ENCODE results near the gene MEIOC.
"Not testable (repeated sequence)": the region's sequence is repeated elsewhere in the genome, so short reads cannot be mapped to it uniquely, and the experiment has no call there.

Gene MEIOC

DNA sequence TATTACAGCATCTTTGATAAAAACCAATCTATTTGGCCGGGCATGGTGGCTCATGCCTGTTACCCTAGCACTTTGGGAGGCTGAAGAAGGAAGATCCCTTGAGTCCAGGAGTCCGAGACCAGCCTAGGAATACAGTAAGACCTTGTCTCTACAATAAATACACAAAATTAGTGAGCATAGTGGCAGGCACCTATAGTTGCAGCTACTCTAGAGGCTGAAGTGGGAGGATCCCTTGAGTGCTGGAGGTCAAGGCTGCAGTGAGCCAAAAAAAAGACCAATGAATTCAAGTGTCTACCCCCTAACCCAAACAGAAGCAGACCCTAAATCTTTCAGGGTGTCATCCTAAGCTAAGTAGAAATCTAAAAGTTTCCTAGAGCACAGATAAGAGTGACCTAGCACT lies 7.3 kb upstream of the MEIOC start:
- DNase-seq = no peak

DNA sequence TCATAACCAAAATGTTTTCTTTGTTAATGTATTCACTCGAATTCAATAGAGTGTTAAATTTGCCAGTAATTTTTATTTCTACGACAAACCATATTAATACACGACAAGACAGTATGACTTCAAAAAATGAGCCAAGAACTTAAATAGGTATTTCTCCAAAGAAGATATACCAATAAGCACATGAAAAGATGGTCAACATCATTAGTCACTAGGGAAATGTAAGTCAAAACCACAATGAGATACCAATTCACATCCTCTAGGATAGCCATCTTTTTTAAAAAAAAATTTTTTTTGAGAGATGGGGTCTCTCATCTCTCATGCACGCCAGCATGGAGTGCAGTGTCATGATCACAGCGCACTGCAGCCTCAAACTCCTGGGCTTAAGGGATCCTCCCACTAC lies 5.0 kb upstream of the MEIOC start:
- no peak for DNase-seq

DNA sequence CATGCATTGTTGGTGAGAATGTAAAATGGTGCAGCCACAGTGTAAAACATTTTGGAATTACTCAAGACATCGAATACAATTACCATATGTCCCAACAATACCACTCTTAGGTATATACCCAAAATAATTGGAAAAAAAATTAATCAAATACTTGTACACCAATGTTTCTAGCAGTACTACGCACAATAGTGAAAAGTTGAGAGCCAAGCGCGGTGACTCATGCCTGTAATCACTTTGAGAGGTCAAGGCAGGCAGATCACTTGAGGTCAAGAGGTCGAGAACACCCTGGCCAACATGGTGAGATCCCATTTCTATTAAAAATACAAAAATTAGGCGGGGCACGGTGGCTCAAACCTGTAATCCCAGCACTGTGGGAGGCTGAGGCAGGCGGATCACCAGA lies 3.5 kb upstream of the MEIOC start:
- DNase-seq = no peak

DNA sequence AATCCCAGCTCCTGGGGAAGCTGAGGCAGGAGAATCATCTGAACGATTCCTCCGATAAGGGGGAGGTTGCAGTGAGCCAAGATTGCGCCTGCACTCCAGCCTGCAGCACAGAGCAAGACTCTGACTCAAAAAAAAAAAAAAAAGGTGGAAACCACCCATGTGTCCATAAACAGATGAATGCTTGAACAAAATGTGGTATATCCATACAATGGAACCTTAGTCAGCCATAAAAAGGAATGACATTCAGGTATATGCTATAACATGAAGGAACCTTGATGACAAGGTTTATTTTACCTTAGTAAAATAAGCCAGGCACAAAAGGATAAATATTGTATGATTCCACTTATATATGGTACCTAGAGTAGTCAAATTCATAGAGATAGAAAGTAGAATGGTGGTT lies 2.9 kb upstream of the MEIOC start:
- DNase-seq = no peak

DNA sequence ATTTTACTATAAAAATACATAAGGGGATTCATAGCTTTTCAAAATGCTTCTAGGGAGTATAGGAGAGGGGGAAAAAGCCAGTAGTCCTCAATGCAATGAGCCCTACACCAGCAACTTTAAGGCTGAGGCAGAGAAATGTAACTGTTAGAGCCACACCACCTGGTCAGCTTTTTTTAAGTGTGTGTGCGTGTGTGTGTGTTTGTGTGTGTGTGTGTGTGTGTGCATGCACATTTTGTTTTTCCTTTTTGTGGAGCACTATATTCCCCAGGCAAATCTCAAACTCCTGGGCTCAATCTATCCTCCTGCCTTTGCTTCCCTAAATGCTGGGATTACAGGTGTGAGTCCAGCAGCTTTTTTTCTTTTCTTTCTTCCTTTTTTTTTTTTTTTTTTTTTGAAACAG lies 2.3 kb upstream of the MEIOC start:
- no peak for DNase-seq

DNA sequence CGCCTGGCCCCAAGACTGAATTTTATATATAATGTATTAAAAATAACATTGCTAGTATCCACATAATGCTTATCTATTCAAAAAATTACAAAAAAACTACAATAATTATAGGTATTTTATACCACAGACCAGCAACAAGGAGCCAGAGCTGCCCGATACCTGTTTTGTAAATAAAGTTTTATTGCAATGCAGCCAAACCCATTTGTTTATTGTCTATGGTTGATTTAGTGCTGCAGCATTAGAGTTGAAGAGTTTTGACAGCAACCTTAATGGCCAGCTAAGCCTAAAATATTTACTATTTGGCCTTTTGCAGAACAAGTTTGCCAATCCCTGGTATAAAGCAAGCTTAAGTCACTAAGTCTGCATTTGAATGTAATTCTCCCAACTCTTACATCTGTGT lies 5.6 kb downstream of the MEIOC start:
- no peak for DNase-seq

DNA sequence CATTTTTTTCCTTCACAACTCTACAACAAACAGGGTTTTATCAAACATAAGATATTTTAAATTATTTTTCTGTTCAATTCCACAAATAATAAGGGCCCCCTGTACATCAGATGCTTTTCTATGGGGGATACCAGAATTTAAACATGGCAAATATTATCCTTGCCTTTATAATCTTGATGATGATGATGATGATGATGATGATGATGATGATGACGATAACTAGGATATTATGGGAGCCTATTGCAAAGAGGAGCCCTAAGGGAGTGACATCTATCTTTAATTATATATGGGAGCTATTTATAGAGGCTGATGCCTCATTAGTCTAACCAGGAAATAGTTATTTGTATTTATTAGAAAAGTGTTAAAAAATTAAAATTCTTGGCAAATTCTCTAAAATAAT lies 6.8 kb downstream of the MEIOC start:
- no peak for DNase-seq

DNA sequence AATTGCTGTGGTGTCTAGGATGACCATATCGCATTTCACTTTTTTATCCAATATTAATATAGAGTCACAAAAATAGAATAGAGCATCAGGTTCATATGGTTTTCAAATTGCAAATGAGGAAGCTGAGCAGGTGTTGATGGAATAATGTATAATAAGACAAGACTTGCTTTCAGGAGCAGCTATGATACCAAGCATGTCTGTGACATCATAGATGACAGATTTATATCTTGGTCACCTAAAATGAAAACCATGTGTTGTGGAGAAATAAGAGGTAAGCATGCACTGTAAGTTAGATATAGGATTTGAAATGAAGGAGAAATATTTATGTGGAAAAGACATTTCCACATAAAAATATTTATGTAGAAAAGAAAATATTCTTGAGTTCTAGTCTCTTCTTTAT lies 8.6 kb downstream of the MEIOC start:
- DNase-seq = no peak

DNA sequence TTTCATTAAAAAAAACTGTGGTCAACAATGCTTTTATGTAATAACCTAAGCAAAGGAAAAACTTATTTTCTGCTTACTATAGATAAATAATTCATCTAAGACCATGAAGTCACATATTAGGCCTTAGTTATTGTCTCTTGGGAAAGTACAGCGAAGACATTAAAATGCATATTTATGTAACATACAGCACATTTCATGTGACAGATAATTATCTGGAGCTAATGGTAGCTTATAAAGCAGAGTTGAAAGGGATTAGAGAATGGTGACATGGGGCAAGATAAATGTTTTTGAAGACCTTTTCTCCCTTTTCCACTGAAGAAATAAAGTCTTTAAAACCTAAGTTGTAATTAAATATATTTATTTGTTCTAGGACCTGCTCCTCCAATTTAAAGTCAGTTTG lies 9.7 kb downstream of the MEIOC start:
- DNase-seq = no peak

DNA sequence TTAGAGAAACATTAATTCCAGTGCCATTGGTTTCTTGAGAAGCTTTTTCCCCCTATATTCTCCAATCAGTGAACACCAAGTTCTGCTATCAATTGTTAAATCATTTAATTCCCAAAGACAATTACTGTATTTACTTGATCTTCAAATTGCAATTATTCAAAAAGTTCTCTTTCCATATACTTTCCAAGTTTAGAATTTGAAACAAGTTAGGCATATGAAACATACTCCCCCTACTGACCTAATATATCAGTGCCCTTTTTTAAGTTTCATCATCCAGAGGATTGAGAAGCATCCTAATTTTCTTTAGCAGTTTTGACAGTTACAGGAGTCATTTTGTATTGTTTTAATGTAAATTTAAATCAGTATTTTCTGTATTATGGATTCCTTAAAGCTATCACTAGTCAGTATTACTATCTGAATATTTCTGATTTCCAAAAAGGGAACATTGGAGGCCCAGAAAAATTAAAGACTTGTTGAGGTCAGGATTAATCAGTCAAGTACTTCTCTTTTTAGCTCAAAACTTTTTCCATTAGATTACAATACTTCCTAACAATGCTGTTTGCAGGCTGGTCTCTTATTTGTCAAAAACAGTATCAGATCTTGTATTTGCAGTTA lies 16.3 kb downstream of the MEIOC start:
- peak; percentile 19 to 62 for DNase-seq

DNA sequence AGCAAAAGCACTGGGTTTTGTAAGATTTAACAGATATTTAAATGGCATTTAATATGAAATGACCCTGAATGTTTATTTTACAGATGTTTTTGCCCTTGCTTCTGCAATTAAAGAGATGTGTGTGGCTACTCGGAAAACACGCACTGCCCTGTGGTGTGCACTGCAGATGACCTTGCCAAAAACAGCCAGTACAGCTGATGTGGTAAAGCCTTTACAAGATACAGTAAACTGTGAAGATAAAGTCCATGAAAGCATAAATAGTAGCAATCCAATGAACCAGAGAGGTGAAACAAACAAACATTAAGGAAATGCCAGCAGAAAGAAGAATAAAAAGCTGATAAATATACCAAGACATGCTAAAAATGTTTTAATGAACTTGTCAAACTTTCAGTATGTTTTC lies 17.6 kb downstream of the MEIOC start:
- no peak for DNase-seq

DNA sequence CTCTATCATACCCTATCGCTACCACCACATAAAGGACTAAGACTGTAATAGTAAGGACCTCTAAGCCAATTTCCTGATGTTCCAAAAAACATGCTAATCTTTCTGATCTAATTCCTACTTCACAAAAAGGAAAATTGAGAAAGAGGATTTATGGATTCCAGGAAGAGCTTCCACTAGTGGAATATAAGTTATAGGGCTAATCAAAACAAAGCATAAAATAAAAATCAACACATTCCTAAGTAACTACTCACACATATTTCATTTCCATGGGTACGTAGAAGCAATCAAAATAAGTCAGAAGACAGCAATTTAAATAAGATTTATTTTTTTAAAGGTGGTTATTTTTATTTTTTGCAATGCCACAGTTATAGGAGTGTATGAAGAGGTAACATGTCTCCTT lies 20.9 kb downstream of the MEIOC start:
- DNase-seq = no peak

DNA sequence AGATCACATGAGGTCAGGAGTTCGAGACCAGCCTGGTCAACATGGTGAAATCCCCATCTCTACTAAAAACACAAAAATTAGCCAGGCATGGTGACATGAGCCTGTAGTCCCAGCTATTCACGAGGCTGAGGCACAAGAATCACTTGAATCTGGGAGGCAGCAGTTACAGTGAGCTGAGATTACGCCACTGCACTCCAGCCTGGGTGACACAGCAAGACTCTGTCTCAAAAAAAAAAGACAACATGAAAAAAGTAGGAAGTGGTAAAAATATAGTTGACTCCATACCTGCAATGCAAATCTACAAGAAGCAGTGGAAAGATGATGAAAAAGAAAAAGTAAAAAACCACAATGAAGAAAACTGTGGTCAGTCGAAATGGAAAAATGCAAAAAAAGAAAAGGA lies 27.0 kb downstream of the MEIOC start:
- peak; percentile 18 to 64 for DNase-seq

DNA sequence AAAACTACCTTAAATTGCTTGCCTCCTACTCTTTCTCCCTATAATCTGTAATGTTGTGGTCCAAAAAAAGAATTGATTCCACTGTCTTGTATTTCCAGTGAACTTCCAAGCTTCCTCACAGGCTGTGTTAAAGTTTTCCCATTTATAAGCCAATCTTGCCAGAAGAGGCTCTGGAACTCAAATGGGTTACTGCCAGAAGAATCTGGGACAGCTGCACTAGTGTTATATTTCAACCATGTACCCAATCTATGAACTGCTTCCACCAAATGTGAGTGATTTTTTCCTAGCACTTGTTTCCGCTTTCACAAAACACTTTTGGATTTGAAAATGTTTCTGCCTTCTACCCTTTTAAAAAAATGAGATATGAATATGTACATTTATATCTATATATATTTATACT lies 31.5 kb downstream of the MEIOC start:
- DNase-seq = no peak

DNA sequence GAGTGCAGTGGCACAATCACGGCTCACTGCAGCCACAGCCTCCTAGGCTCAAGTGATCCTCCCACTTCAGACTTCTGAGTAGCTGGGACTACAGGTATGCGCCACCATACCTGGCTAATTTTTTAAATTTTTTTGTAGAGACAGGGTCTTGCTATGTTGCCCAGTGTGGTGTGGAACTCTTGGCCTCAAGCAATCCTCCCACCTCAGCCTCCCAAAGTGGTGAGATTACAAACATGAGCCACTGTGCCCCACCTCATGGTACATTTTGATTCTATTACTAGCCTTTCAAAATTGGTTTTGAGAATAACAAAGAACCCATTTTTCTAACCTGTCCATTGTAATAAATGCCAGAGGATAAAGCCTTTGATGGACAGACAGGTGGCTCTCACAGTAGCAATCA lies 31.9 kb downstream of the MEIOC start:
- DNase-seq = no peak

DNA sequence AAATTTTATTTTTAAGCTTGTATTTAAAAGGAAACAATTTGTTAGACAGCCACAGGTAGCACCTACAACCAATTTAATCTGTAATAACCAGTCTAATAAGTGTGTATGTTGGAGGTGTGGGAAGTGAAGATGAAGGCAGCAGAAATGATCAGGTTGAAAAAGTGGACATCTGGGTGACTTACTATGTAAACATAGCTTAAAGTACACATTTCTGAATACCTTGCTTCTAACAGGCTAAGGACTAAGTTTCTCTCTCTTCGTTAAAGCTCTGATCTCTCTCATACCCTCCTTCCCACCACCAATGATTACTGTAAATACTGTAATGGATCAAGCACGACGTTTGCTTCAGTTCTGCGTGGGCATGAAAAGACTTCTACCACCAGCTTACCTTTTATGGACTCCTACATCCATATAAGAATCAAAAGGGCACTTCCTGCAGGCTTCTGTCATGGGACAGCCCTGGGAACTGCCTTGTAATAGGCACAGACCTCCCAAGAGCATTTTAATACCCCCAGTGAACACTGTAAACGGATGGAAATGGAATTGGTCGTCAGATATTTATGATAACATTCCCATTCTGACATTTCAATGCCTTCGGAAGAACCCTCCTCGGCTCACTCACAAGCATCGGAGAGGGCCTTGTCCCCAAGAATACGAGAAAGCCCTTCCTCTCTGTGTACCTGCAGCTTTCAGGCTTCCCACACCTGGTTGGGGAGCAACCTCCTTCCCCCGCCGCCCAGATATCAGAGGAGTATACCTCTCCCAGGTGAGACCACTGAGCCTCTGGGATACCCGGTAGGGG lies 32.6 kb downstream of the MEIOC start:
- no peak for DNase-seq

DNA sequence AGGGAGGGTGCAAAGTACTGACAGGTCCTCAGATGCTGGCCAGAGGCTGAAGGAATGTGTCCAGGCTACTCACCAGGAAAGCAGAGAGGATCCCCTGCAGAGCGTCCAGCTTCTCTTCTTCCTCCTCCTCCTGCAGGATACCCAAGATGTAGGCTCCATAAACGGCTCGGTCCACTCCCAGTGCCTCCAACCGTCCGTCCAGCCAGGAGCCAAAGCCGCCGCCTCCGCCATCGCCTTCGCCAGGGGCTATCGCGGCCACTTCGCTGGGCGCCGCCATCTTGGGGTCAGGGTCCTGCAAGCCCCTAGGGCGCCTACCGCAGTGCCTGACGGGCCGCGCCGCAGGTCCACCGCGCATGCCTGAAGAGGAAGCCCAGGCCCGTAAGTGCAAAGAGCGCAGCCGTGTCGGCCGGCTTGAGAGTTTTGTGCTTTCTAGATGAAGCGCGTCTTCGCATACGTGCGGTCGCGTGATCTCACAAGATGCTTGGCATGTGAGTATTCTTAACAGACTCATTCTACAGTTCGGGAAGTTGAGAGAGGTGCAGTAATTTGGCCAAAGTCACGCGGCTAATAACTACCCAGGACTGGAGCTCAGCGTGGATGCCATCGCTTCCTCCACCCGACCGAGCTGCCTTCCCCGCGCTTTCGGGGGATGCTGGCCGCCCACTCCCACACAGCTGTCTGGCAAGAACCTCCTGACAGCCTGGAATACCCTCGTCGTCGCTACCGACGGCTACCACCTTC lies 33.4 kb downstream of the MEIOC start, which contains the start of gene CCDC43:
TSS of gene CCDC43 (minus strand) at position 300 of the 741 bp plus-strand sequence. CDS start at position 277, 23 bp downstream.
- DNase-seq = peak; percentile 82 to 90

DNA sequence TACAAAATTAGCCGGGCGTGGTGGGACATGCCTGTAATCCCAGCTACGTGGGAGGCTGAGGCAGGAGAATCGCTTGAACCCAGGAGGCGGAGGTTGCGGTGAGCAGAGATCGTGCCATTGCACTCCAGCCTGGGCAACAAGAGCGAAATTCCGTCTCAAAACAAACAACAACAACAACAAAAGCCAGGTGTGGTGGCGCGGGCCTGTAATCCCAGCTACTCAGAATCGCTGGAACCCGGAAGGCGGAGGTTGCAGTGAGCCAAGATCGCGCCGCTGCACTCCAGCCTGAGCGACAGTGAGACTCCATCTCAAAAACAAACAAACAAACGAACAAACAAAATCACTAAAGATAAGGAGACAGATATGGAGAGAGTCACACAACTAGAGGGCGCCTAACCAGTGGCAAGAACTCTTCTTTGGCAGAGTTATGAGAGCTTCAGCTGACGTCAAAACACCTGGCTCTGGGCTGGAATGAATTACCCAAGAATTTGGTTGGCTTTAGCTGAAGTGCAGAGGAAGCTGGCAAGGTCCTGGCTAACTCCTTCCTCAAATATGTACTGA lies 34.6 kb downstream of the MEIOC start:
- peak in 1 of 2 donors; percentile 9 for DNase-seq

DNA sequence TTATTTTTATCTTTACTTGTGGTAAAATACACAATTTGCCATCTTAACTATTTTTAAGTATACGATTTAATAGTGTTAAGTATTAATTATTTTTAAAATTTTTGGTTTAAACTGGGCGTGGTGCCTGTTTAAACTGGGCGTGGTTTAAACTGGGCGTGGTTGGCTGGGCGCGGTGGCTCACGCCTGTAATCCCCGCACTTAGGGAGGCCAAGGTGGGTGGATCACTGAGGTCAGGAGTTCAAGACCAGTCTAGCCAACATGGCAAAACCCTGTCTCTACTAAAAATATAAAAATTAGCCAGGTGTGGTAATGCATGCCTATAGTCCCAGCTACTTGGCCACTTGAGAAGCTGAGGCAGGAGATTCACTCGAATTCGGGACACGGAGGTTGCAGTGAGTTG lies 37.3 kb downstream of the MEIOC start:
- DNase-seq = no peak

DNA sequence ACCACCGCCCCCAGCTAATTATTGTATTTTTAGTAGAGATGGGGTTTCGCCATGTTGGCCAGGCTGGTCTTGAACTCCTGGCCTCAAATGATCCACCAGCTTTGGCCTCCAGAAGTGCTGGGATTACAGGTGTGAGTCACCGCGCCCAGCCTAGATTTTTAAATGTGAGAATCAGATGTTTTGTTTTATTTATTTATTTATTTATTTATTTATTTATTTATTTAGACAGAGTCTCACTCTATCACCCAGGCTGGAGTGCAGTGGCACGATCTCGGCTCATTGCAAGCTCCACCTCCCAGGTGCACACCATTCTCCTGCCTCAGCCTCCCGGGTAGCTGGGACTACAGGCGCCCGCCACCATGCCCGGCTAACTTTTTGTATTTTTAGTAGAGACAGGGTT lies 44.0 kb downstream of the MEIOC start:
- not testable (repeated sequence) for DNase-seq

DNA sequence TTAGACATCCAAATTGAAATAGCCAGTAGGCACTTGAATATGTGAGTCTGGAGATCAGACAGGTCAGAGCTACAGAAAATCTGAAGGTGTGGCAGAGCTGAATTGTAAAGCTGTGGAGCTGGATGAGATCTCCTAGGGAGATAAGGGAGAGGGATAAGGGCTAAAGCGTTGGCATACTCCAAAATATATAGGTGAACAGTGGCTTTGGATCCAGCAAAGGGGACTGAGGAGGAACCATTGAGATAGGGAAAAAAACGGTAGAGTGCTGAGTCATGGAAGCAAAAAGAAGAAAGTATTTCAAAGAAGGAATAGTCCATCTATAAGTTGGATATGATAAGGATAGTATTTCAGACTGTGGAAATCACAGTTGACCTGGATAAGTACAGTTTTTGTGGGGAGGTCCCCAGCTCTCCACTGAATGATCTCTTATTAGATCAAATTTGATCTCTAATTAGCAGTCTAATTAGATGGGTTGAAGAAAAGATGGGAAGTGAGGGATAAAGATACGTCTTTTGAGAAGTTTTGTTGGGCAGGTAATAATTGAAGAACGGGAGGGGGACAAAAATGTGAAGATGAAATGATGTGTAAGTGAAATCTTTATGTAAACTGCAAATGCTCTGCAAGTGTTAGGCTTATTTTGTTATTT lies 51.6 kb downstream of the MEIOC start:
- no peak for DNase-seq

DNA sequence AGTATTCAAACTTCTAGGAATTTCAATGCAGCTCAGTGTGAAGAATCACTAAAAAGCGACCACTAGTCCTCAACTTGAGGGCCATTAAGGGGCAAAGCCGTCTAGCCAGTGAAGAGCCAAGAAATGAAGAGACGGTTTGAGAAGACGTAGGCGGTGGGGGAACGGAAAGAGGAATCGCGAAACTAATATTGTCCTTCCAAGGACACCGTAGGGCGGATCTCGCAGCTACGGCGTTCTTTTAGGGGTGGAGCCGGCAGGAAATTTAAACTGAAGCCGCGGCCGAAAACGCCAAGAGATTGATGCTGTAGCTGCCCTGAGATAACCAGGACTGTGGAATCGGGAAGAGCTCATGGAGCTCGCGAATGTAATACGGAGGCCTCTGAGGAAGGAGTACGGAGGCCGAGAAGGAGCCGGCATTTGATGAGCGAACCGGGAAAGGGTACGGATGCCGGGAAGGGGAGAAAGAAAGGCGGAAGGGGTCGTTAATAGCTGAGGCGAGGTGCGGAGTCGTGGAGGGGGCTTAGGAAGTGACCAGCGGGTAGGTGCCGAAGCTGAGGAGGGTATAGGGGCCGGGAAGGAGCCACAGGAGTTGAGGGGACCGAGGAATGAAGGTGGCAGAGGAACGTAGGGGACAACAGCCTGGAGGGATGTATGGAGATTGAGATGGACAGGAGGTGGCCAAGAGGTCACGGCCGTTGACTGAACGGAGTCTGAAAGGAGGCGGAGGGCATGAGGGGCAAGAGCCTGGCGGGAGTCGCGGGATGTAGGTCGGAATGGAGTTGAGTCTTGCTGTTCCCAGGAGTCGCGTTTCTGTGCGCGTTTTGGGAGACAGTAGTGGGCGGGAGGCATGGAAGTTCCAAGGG lies 52.4 kb downstream of the MEIOC start, which contains the start of gene DBF4B:
TSS of gene DBF4B (plus strand) at position 265 of the 863 bp plus-strand sequence. CDS start at position 421, 156 bp downstream.
- peak; percentile 85 to 97 for DNase-seq
